Activated CD4-positive, alpha-beta T cell treated with anti-CD3 and anti-CD28 coated beads, Interleukin-2, amount 50 U/mL, for 48 hours (primary cell): ENCODE data around the gene ZFP36L1.
"Not testable (repeated sequence)": the region's sequence is repeated elsewhere in the genome, so short reads cannot be mapped to it uniquely, and the experiment has no call there.

Experiments used
- DNase-seq, 2 experiments: peaks; one replicate each; pipeline ENCODE4 v3.0.0-alpha.2; 2020

Gene ZFP36L1

DNA sequence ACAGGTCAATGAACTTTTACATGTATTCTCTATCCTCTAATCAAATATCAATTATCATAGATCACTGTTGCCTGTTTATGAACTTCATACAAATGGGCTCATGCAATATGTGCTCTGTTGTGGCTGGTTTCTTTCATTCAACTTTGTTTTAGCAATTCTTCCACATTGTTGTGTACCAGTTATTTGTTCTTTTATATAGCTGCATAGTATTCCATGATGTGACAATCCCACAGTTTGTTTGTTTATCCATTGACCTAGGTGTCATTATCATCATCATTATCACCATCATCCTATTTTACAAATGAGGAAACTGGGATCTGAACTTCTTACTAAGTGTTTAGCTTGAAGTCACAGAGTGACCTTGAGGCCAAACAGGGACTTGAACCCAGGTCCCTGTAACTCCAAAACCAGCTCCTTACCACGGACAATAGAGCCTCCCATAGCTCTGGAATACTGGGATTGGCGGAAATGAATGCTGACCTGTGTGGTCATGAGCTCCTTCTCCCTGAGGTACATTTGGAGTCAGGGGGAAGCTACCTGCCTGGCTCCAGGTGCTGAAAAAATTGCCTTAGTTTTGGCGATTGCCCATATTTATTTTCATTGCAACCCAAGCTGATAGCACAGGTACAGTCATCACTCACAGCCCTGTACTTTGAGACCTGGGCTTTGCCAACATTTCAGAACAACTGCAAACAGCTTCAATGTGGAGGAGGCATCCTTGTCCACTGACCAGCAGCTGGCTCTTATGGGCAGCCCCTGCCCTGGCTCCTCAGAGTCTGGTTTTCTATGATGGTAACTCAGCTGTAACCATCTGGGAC, 9.2 kb downstream of the ZFP36L1 start:
- no peak for DNase-seq

DNA sequence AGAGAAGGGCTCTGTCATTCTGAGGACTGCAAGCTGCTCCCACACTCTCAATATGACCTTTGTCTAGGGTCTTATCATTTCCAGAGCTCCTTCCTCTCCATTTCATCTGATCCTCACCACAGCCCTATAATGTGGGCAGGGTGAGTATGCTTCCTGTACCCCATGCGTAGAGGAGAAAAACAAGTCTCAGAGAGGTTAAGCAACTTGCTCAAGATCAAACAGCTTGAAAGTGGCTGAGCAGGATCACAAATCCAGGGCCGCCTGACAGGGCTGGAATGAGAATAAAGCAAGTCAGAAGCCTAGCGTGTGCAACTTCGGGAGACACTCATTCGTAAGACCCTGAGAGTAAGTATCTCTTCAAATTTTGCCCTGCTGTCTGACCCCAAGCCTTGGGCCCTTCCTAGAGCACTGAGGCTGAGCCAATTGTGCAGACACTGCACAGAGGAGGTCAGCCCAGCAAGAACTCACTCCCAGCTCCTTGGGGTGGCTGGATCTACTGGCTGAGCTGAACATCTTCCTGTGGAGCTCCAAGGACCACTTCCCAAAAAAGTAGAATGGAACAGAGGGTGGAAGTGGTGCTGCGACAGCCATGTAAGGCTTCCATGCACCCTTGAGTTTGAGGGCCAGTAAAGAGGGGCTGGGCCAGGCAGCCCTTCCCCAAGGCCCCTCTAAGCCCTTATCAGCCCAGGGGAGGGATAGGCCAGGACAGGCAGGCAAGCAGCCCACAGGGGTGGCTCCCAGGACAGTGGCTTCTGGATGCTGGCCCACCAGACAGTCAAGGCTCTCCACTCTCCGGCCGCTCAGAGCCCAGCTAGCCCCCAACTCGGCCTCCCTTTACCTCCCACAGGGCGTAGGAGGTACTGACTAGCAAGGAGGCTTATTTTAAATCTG, 10.5 kb downstream of the ZFP36L1 start:
- DNase-seq = peak; percentile 56 to 66

DNA sequence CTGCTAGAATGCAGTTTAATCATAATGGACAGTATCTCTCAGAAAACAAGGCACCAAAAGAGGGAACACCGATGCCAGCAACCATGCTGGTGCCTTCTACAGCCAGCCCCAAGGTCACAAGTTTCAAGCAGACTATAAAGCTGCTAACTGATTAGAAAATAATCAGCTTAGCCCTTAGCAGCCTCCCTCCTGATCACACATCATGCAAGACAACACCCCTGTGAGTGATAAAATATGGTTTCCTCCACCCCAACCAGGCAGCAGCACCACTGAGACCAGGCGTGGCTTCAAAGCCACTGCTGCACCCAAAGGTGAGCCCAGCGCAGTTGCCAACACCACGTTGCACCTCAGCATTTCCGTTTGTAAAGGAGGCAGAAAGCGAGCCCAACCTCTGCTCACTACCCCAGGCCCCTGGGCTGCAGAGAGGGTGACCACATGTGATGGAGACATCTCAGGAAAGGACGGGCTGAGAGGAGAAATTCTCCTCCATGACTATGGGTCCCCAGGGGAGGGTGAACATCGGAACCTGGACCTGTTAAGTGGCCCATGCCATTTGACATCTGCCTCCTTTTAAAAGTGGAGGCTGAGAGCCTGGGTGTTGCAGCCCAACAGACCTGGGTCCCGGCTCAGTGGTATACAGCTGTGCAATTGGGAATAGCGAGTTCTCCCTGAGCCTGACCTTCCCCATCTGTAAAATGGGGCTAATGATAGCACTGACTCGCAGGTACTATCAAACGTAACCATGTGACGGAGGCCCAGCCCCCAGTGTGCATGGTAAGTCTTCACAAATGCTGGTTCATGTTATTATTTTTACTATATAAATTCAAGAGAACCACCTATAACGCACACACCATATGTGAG, 11.5 kb downstream of the ZFP36L1 start:
- peak in 1 of 2 experiments; percentile 59 for DNase-seq

DNA sequence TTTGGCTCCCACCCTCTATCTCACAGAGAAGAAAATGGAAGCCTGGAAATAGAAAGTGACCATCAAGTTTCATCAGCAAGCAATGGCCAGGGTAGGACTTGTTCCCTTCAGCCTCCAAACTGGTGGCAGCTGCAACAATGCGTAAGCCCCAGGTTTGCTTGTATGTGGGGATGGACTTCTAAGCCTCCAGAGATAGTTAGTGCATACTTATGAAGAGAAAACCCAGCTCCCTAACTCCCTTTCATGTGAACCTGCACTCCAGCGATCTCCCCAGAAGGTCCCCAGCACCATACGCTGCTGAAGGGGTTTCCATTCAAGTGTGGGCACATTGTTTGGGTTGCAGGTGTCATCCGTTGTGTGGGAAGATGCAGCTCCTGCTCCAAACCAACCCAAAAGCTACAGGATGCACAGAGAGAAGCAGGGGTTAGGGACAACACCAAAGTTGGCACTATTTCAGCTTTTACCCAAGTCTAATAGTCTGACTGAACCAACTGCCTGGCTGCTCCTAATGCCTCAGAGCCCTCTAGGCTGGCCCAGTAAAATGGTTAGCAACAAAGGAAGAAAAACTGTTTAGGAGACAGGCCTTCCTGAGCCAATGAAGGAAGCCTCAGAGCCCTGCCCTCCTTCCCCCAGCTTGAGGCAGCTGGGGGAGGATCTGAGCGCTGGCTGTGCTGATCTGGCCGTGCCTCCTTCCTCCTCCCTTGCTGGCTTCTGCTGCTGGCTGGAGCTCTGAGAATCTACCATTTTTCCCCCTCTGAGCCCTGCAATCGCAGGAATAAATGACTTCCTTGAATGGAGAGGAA, 12.3 kb downstream of the ZFP36L1 start:
- peak in 1 of 2 experiments; percentile 44 for DNase-seq

DNA sequence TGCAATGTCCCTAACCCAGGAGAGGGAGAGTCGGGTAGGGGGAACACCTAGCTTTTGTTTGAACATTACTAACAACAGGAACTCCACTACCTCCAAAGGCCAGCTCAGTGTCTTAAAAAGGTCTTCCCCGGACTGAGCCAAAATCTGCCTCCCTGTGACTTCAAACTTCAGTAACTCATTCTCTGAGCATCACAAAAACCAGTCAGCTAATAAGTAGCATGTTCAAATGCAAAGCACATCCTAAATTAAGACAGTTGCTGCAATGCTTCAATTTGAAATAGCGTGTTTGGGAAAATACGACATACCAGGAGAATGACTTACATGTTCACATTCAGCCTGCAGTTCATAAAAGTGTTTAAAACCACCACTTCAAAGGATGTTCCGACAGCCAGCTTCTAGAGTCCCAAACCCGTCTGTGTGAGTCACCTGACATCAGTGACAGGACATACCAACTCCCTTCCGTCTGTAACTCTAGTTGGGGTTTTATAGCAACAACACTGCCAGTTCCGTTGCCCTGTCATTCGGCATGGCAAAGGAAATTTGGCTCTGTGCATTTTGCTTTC, 13.0 kb downstream of the ZFP36L1 start:
- peak in 1 of 2 experiments; percentile 59 for DNase-seq

DNA sequence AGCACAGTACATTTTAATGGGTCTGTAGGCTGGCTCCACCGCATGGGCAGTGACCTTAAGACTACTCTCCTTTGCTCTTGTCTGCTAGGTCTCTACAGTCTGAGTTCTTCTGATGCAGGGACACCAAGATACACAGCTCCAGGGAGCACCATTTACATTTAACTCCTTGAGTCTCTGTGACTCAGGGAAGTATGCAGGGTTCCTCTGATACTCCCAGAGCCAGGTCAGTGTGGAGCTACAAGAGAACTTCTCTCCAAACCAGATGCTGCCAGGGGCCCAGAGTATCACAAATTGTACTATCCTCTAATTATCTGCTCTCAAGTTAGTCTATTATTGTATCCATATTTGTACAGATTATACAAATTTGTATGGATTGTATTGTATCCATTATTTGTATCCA, 15.2 kb downstream of the ZFP36L1 start:
- DNase-seq = no peak

DNA sequence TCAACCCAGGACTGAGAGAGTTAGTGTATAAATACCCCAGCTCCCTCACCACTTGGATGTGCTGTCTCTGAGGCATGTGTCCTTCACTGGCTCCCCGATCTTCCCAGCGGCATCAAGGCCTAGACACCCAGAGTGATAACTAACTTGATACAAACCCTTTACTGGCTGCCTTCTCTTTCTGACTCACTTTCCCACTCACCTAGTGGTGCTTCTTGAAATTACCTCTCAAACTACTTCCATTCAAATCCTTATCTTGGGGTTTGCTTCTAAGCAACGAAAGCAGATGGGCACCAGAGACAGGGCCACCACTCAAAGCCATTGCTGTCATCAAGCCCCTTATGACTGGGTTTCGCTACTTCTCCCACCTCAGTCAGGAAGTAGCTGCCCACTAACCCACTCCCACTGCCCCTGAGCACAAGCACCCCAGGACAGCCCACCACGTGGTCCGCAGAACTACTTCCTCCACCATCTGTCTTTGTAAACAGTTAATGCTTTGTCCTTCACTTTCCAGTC, 17.2 kb downstream of the ZFP36L1 start:
- no peak for DNase-seq

DNA sequence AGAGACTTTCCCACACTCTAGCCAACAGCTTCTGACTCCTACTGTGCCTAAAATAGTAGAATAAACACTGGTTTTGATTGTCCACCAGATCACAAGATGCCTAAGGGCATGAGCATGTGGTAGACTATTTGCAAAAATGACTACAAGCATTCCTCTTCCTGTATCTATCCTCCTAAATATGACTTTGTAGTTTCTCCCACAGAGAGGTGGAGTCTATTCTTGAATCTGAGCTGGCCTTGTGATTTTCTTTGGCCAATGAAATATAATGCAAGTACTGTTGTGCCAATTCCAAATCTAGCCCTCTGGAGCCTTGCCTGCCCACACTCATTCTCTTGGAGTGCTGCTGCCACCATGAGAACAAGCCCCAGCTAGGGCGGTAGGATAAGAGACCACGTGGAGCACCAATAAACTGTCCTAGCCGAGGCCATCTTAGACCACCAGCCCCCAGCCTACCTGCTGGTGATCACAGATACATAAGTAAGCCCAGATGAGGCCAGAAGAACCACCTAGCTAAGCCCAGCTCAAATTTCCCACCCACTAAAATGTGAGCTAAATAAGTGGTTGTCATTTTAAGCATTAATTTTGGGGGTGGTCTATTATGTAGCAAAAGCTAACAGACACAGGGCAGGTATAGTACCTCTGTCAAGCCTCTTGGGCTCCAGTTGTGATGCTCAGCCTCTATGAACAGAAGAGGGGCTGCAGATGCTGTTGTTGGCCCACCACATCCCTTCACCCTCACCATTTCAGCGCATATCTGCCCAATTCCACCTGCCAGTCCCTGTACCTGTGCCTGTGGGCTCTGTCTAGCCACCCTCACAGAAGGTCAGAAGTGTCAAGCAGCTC, 17.9 kb downstream of the ZFP36L1 start:
- DNase-seq = no peak

DNA sequence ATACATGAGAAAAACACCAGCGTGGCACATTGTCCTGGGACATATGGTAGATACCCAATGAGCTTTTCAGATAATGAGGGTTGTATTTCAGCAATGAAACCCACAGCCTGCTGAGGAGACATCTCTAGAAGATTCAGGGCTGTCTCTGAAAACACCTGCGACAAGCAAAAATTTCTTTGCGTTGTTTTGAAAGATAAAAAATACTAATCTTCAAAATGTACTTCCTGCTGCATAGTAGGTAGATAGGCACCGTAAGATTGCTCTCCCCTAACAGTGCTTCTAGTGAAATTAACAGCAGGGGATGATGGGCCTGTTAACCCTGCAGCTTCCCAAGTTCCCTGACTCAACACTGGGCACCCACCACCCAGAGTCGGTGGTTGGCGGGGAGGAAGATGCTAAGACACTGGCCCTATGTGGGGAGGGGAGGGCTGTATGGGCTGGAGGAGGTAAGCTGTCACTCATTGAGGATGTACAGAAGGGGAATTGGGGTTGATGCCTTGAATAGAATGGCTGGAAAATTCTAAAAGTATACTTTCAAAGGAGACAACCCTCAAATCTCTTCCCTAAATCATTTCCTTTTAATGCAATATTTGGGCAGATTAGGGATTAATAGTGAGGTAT, 20.0 kb downstream of the ZFP36L1 start:
- DNase-seq = no peak

DNA sequence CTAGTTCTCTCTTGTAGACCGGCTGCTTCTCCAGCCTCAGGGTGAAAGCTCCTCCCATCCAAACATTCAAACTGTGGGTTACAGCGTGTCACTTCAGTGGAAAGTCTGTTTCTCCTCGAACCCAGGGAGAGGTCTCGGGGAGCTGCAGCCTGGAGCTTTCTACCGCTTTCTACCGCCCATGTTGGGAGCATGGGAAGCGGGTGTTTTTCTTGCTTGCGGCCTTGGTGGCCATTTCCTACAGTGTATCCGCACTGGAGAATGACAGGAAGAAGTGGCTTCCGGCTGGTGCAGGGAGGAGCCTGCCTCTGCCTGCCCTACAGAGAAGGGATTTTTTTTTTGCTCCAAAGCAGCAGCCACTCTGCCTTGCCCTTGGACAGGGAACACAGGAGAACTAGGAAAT, 21.2 kb downstream of the ZFP36L1 start:
- peak in 1 of 2 experiments; percentile 38 for DNase-seq

DNA sequence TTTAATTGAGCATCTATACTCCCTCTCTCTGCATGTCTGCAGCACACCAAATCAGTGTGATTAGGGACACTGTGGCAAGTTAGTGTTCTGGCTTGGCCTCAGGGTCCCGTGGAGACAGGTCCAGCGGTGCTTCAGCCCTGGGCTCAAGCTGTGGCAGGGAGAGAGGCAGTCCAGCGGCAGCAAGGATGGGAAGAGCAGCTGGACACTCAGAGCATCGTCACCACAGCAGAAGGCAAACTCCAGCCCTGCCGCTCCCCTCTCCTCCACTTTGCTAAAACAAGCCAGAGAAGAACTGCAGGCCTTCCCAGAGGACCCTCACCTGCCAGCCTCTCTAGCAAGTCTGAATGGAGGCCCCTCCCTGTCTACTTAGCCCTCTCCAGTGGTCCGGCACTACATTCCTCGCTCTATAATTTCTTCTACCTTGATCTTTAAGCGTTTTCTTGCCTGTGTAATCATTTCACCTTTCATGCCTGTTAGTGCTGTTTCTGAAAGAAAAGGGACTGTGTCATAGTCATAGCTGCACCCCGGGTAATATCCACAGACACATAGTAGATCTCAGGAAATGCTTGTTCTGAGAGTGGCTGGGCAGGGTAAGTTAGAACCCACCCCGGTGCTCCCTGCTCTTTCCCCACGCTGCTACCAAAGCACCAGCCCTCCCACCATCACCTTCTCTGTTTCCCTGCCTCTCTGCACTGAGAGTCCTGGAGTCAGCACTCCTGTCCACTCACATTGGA, 22.1 kb downstream of the ZFP36L1 start:
- DNase-seq = no peak

DNA sequence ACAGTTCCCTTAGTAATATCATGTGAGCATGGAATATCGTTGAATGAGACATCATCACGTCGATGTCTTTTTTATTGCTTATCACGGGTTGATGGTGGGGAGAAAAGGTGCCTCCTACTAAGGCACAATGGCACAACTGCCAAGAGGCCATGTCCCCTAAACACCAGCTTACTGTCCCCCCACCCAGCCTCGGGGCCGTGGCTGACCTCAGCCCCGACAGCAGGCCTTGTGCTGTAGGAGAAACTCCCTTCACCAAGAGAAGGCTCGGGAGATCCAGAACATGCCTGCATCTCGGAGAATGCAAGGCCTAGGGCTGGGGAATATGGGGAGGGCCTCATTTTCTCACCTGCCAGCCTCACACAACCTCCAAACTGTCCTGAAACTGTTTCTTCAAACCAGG, 22.8 kb downstream of the ZFP36L1 start:
- no peak for DNase-seq

DNA sequence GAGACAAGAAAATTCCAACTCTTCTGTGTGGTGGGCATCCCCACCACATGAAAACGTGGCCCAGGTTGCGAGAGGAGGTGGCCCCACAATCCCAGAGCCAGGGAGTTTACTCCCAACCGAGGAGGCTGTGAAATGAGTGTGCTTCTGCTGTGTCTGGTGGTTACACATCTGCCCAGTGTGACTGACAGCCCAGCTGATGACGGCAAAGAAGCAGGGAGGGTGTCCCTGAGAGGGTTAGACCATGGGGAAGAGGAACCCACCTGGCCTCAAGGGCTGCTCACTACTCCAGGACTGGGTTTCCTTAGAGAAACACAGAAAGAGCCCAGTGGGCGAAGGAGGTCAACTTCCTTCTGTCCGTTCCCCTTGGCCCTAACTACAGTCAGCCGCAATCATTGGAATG, 24.6 kb downstream of the ZFP36L1 start:
- DNase-seq = no peak

DNA sequence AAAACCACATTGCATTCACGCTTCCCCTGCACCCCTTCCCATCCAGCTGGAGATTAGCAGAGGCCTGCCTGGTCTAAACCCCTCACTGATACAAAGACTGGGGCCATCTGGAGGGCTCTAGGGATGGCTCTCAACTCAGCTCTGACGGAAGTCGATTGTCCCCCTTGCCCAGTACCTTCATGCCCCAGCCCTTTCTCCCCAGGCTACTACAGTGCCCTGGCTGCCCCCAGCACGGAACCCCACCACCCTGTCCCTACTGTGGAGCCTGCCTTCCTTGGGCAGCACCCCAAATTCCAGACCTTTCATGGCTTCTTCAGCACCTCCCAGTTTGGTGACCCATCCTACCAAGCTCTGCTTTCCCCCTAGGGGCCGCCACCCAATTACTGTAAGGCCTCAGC, 25.6 kb downstream of the ZFP36L1 start:
- no peak for DNase-seq

DNA sequence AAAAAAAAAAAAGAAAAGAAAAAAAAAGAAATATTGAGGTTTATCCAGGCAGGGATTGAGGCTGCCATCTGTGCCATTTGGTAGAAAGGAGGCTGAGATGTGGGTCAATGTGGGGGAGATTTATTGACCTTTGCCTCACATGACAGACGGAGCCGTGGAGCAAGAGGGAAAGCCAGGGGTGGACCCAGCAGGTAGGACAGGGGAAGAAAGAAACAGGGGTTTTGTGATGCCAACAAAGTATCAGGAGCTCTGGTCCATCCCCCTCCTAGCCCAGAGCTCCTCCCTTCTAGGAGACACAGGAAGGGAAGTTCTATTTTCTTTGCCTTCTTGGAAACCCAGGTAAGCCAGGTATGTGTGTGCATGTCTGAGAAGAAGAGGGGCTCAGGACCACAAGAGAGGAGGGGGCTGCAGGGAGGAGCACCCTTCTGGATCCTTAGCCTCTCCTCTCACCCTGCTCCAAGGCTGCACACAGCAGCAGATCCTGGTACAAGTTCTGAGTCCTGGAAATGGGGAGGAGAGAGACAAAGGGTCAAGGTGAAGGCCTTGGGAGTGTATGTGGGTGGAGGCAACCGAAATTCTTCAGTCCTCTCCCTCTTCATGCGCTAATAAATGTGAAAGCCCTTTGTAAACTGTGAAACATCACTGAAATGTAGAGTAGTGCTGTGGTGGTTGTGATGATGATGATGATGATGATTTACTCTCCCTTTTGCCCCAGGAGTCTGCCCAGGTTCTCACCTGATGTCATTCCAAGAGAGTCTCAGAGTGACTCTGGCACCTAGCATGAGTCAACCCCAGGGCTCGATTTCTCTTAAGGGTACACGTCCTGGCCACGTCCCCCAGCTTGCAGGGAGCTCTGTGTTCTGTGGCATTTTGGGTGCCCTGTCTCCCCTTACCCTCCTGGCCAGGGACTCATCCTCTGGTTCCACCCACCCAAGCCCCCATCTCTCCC, 26.3 kb downstream of the ZFP36L1 start:
- no peak for DNase-seq

DNA sequence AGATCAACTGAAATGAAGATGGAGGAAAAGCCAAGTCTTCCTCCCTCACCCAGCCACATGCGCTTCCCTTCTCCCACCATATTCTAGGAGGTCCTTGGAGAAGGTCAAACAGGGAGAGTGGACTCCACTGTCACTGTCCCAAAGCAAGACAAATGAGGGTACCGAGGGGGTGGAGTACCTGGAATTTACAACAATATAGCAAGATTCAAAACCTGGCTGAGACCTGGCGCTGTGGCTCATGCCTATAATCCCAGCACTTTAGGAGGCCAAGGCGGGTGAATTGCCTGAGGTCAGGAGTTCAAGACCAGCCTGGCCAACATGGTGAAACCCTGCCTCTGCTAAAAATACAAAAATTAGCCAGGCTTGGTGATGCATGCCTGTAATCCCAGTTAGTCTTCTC, 29.0 kb downstream of the ZFP36L1 start:
- not testable (repeated sequence) for DNase-seq

DNA sequence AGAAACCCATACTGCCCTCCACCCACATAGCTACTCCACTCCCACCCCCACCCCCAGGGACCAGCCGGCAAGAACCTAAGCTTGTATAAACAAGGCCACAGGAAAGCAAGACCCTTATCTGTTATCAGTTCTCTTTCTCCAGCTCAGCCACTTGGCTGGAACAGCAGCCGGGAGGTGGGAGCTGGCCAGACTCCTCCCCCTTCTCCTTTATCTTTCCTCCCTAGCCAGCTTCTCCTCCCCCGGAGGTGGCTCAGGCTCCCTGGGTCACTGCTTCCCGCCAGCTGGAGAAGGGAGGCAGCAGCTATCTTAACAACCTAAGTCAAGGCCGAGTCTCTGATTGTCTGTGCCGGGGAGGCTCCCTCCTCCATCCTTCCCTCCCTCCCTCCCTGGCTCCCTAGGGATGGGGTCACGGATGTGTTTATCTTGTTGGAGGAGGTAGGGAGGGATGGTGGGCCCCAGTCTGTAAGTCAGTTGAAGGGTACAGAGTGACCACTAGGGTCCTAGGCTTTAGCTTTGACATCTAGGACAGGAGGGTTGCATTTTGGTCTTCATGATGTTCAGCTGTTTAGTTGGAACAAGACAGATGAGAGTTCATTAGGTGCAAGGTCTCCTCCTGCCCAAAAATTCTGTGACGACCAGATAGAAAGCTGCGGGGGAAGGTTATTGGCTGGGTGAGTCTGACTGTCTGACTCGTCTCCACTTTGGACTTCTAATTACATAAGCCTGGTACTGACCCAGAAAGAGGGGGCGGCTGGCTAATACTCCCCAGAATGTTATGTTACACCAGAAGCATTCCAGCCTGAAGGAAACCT, 29.7 kb downstream of the ZFP36L1 start:
- DNase-seq = no peak
